A549 treated with GW870086 at 1 μM for 4 hours (cell line): ENCODE measurements around the gene EOMES. TPM values are rescaled to one million over a fixed set of nuclear protein-coding genes. Genes with fewer than 3 reads are reported as not detected.

ENCODE experiments used
- total RNA-seq: library from RNA; stranded (reverse); fragments of 200-300 nt; extraction: Qiagen RNA extraction; gene quantifications from 5 replicates; pipeline ENCODE4 v1.2.3, GENCODE V29; 2022; ENCODE audit warnings: low read depth

The EOMES gene
- total RNA-seq: 0.64 to 0.78 TPM (median 0.68 TPM) in 5 replicates

GRCh38 chr3:27721717-27722564 lies at the start of gene EOMES:
TSS of gene EOMES (minus strand) at chr3:27722323. CDS start at chr3:27722294, 29 bp downstream.

Other genes starting within 250 kb of the EOMES start
- 6.3 to 16.1 TPM (median 14.3 TPM) in 5 replicates for gene SLC4A7, start 237.9 kb downstream of the EOMES start, total RNA-seq